Liver (tissue), 9 donors: Measurements from ENCODE around the gene GAMT. TPM values are rescaled to one million over a fixed set of nuclear protein-coding genes. Genes with fewer than 3 reads are reported as not detected.

ENCODE experiments used
- DNase-seq: peaks from one replicate; pipeline ENCODE4 v3.0.0-alpha.2; 2017; ENCODE audit warnings: low spot score
- H3K27ac ChIP-seq, 2 donors: one replicate each; pipeline ENCODE4 v1.7.0; 2013; ENCODE audit warnings: inconsistent platforms in 2 of 2, low read length in 2 of 2, control low read depth in 1 of 2, low read depth in 1 of 2, mild to moderate bottlenecking in 1 of 2
- H3K27me3 ChIP-seq, 4 donors: one replicate each; pipeline versions ENCODE4 v1.6.1 to v1.7.0; 2013; ENCODE audit warnings: low read length in 3 of 4, inconsistent platforms in 1 of 4, mild to moderate bottlenecking in 1 of 4, moderate library complexity in 1 of 4; ENCODE audit not compliant: control insufficient read depth in 4 of 4, insufficient read depth in 4 of 4
- H3K36me3 ChIP-seq, 4 donors: one replicate each; pipeline versions ENCODE4 v1.6.1 to v1.7.0; 2013; ENCODE audit warnings: low read length in 3 of 4, mild to moderate bottlenecking in 3 of 4, low read depth in 1 of 4, moderate library complexity in 1 of 4; ENCODE audit not compliant: control insufficient read depth in 4 of 4, insufficient read depth in 3 of 4
- H3K4me1 ChIP-seq, 4 donors: one replicate each; pipeline versions ENCODE4 v1.6.1 to v1.7.0; 2013; ENCODE audit warnings: low read length in 3 of 4, mild to moderate bottlenecking in 3 of 4, moderate library complexity in 1 of 4; ENCODE audit not compliant: control insufficient read depth in 4 of 4, insufficient read depth in 4 of 4
- H3K4me3 ChIP-seq, 3 donors: one replicate each; pipeline versions ENCODE4 v1.6.1 to v1.7.0; 2013; ENCODE audit warnings: low read length in 3 of 3, control low read depth in 1 of 3, low read depth in 1 of 3, mild to moderate bottlenecking in 1 of 3
- H3K9ac ChIP-seq, 2 donors: one replicate each; pipeline ENCODE4 v1.7.0; 2013; ENCODE audit warnings: low read length in 2 of 2, mild to moderate bottlenecking in 2 of 2, moderate library complexity in 2 of 2, control low read depth in 1 of 2, low read depth in 1 of 2
- H3K9me3 ChIP-seq, 4 donors: one replicate each; pipeline versions ENCODE4 v1.6.1 to v1.7.0; 2013; ENCODE audit warnings: low read length in 3 of 4; ENCODE audit not compliant: control insufficient read depth in 4 of 4
- EGR1 ChIP-seq, 2 donors: IDR thresholded peaks; 2 replicates each; pipeline ENCODE4 v1.6.1; 2016 to 2018; ENCODE audit warnings: antibody characterized with exemption in 2 of 2, low read depth in 2 of 2
- FOXA1 ChIP-seq: IDR thresholded peaks from 2 replicates; pipeline ENCODE4 v1.6.1; 2016; ENCODE audit warnings: antibody characterized with exemption
- FOXA2 ChIP-seq: IDR thresholded peaks from 2 replicates; pipeline ENCODE4 v1.6.1; 2016; ENCODE audit warnings: antibody characterized with exemption
- GABPA ChIP-seq, 2 donors: IDR thresholded peaks in 1 of 2; conservative IDR thresholded peaks in 1 of 2; 2 replicates each; pipeline ENCODE4 v1.6.1; 2016; ENCODE audit warnings: antibody characterized with exemption in 2 of 2, mild to moderate bottlenecking in 1 of 2, moderate library complexity in 1 of 2
- HNF4A ChIP-seq, 2 donors: conservative IDR thresholded peaks; 2 replicates each; pipeline ENCODE4 v1.6.1; 2016; ENCODE audit warnings: antibody characterized with exemption in 2 of 2, mild to moderate bottlenecking in 2 of 2
- HNF4G ChIP-seq: IDR thresholded peaks from 2 replicates; pipeline ENCODE4 v1.6.1; 2016; ENCODE audit warnings: antibody characterized with exemption
- JUND ChIP-seq, 2 donors: IDR thresholded peaks; 2 replicates each; pipeline ENCODE4 v1.6.1; 2016; ENCODE audit warnings: antibody characterized with exemption in 2 of 2
- MAX ChIP-seq: IDR thresholded peaks from 2 replicates; pipeline ENCODE4 v1.6.1; 2016; ENCODE audit warnings: antibody characterized with exemption
- NR2F2 ChIP-seq: IDR thresholded peaks from 2 replicates; pipeline ENCODE4 v1.6.1; 2016; ENCODE audit warnings: antibody characterized with exemption
- RAD21 ChIP-seq, 2 donors: IDR thresholded peaks; 2 replicates each; pipeline ENCODE4 v1.6.1; 2016; ENCODE audit warnings: antibody characterized with exemption in 2 of 2, mild to moderate bottlenecking in 2 of 2
- REST ChIP-seq: IDR thresholded peaks from 2 replicates; pipeline ENCODE4 v1.6.1; 2016; ENCODE audit warnings: antibody characterized with exemption, mild to moderate bottlenecking
- RXRA ChIP-seq, 2 donors: IDR thresholded peaks; 2 replicates each; pipeline ENCODE4 v1.6.1; 2017 to 2018; ENCODE audit warnings: antibody characterized with exemption in 2 of 2, mild to moderate bottlenecking in 1 of 2
- SP1 ChIP-seq: IDR thresholded peaks from 2 replicates; pipeline ENCODE4 v1.6.1; 2018; ENCODE audit warnings: antibody characterized with exemption, mild to moderate bottlenecking
- TAF1 ChIP-seq: conservative IDR thresholded peaks from 2 replicates; pipeline ENCODE4 v1.6.1; 2016; ENCODE audit warnings: antibody characterized with exemption, mild to moderate bottlenecking
- YY1 ChIP-seq: IDR thresholded peaks from 2 replicates; pipeline ENCODE4 v1.6.1; 2016; ENCODE audit warnings: antibody characterized with exemption, mild to moderate bottlenecking
- WGBS: extraction: QIAGEN DNeasy Blood & Tissue Kit; methylation state at CpG from one replicate; pipeline ENCODE4 v1.1.7; 2013; 5-methylcytosine and 5-hydroxymethylcytosine counted together
- polyA plus RNA-seq, 2 donors: library from polyadenylated mRNA; stranded (reverse) in 1 of 2; unstranded in 1 of 2; fragments of 200-250 nt in 1 of 2; fragments of >200 nt in 1 of 2; fragmentation: Nextera tagmentation in 1 of 2; extraction: Ambion mirVana in 1 of 2; gene quantifications; one replicate each; pipeline versions ENCODE4 v1.2.1 to v1.2.3, GENCODE V29; 2013 to 2015
- total RNA-seq, 2 donors: library from RNA; depleted of rRNA; stranded (reverse); fragments of >200 nt; gene quantifications; one replicate each; pipeline ENCODE4 v1.2.3, GENCODE V29; 2014
- TF ChIP-seq, protein P1 (sequence below): IDR thresholded peaks from 2 replicates; pipeline ENCODE4 v1.6.1; 2016; ENCODE audit warnings: antibody characterized with exemption
- TF ChIP-seq, protein P2 (sequence below): IDR thresholded peaks from 2 replicates; pipeline ENCODE4 v1.6.1; 2016; ENCODE audit warnings: antibody characterized with exemption
- TF ChIP-seq, protein P3 (sequence below): fragments of 150-350 bp; IDR thresholded peaks from 2 replicates; pipeline ENCODE4 v1.5.1; 2017; ENCODE audit warnings: improper control_type of control experiment, low read depth, low read length; ENCODE audit not compliant: missing input control
- donor health status: healthy.
- donor health status: healthy.
- donor health status: healthy.
- donor health status: healthy.
- donor health status: healthy.

GAMT gene
- total and polyA plus RNA-seq, 4 donors = 76.2 to 394 (median 274) TPM

- Histone ChIP-seq H3K27me3 (no peaks in the 10 kb centered on the region), H3K4me1 (peaks cover 2 to 21% (median 8%) of the 10 kb centered on the region in 4 donors), H3K4me3 (no peak overlapping the region), H3K27ac (no peak overlapping the region), H3K36me3 (peaks cover 9 to 50% (median 26%) of the 10 kb centered on the region in 4 donors), H3K9me3 (no peaks in the 10 kb centered on the region), H3K9ac (no peak overlapping the region)
- whole genome bisulfite sequencing = 61% methylated on average over 14 of the region's 14 CpGs
- TF ChIP-seq GABPA (IDR thresholded peaks at IDR 0.05 in 1 of 2, conservative IDR thresholded peaks at IDR 0.05 in 1 of 2) (no peak), RXRA (IDR thresholded peaks at IDR 0.05) (no peak), FOXA2 (no peak), EGR1 (IDR thresholded peaks at IDR 0.05; ENCODE audit: low read depth in 2 of 2) (no peak), TAF1 (no peak), HNF4G (no peak), REST (no peak), HNF4A (conservative IDR thresholded peaks at IDR 0.05) (no peak), FOXA1 (no peak), NR2F2 (no peak), SP1 (no peak), JUND (IDR thresholded peaks at IDR 0.05) (no peak), YY1 (no peak), MAX (no peak), RAD21 (IDR thresholded peaks at IDR 0.05) (no peak)
- TF ChIP-seq, protein P1, sequence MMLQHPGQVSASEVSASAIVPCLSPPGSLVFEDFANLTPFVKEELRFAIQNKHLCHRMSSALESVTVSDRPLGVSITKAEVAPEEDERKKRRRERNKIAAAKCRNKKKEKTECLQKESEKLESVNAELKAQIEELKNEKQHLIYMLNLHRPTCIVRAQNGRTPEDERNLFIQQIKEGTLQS = no peak
- TF ChIP-seq, protein P2, sequence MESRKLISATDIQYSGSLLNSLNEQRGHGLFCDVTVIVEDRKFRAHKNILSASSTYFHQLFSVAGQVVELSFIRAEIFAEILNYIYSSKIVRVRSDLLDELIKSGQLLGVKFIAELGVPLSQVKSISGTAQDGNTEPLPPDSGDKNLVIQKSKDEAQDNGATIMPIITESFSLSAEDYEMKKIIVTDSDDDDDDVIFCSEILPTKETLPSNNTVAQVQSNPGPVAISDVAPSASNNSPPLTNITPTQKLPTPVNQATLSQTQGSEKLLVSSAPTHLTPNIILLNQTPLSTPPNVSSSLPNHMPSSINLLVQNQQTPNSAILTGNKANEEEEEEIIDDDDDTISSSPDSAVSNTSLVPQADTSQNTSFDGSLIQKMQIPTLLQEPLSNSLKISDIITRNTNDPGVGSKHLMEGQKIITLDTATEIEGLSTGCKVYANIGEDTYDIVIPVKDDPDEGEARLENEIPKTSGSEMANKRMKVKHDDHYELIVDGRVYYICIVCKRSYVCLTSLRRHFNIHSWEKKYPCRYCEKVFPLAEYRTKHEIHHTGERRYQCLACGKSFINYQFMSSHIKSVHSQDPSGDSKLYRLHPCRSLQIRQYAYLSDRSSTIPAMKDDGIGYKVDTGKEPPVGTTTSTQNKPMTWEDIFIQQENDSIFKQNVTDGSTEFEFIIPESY = no peak
- TF ChIP-seq, protein P3, sequence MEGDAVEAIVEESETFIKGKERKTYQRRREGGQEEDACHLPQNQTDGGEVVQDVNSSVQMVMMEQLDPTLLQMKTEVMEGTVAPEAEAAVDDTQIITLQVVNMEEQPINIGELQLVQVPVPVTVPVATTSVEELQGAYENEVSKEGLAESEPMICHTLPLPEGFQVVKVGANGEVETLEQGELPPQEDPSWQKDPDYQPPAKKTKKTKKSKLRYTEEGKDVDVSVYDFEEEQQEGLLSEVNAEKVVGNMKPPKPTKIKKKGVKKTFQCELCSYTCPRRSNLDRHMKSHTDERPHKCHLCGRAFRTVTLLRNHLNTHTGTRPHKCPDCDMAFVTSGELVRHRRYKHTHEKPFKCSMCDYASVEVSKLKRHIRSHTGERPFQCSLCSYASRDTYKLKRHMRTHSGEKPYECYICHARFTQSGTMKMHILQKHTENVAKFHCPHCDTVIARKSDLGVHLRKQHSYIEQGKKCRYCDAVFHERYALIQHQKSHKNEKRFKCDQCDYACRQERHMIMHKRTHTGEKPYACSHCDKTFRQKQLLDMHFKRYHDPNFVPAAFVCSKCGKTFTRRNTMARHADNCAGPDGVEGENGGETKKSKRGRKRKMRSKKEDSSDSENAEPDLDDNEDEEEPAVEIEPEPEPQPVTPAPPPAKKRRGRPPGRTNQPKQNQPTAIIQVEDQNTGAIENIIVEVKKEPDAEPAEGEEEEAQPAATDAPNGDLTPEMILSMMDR = no peak
- no peak for DNase-seq
Observed at GRCh38 chr19:1429750-1430149, 28.4 kb upstream of the GAMT start.
